Putamen (tissue), 1 donor: Measurements from ENCODE around the gene TFEB.
A peak's percentile ranks its signal among the peaks of the same experiment; 100 is the strongest.

Source experiments
- DNase-seq: peaks from one replicate; pipeline ENCODE4 v3.0.0-alpha.2; 2016; ENCODE audit warnings: low spot score

The TFEB gene

DNA sequence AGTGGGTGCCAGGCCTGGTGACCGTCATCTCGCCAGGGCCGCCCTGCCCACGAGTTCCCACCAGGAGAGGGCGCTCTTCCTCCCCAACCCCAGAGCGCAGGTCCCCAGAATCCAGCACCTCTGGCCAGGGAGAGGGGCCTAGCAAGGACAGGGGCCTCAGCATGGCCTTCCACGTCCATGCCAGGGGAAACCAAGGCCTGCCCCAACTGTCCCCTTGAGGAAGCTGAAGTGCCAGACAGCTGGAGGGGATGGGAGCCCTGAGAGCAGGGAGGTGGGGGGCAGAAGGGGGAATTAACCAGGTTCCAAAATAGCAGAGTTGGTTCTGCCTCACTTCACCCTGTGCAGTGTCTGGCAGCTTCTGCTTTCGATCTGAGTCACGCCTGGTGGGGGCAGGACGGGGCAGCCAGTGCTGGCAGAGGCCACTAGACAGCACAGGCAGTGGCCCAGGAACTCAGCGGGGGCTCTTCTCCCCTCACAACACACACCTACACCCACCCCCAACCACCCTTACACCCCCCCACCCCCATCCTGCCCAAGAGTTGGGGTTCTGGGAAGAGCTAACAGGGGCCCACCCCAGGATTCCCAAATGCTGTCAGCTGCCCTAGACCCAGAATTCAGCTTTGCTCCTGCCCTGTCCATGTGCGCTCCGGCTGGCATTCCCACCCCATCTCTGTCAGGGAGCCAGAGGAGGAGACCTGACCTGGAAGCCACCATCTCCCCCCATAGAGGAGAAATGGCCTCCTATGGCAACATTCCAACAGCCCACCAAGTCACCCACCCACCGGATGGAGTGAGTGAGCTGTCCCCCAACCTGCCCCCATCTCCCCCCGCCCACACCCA is 29.2 kb downstream of the TFEB start:
- peak; percentile 88 for DNase-seq

DNA sequence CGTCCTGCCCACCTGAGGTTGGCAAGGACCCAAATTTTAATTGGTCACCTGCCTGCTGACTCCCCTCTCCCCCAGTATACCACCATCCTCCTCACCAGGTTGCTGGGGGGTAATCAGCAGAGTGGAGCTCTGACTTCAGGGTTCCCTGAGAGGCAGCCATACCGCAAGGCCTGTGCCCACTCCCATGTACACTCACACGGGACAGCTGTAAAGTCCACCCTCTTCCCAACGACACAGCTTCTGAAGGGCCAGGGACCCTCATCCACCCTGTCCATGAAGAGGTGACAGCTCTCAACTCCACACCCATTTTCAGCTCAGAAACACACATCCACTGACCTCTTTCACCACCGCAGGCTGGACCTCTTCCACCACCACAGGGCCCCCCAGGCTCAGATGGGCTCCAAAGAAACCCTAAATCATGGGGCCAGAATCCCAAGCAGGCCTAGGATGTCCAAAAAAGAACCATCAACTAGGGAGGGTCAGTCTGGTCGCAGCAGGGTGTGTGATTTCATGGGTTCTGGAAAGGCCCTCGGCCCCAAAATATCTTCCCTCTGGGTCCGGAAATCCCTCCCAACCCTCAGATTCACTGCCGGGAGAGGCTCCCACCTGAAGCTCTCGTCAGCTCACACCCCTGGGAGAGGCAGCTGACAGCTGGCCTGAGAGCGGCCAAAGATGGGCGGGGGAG is 30.0 kb downstream of the TFEB start:
- no peak for DNase-seq

DNA sequence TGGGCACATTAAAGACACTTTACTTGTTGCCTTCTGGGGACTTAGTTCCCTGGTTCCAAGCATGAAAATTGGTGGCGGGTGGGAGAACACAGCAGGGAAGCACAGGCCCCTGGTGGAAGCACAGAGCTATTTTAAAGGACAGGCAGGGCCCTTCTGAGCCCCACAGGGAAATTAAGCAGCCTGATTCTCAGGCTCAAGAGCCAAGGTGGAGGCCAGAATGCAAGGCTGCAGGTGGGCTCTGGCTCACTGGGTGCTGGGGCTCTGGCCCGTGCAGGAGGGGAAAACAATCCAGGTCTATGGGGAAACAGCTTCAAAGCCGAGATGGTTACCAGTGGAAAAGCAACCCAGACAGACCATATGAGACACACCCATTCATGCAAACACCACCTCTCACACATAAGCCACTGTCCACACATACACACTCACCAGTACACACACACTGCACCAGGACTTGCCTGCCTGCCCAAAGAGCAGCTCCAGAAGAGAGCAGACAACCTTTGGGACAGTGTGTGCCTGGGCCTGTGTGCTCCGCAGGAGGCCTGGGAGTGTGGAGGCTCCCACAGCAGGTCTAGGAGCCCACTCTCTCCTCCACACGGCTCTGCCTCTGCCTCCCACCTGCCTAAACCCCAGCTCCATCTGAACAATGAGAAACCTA is 30.6 kb downstream of the TFEB start:
- no peak for DNase-seq

DNA sequence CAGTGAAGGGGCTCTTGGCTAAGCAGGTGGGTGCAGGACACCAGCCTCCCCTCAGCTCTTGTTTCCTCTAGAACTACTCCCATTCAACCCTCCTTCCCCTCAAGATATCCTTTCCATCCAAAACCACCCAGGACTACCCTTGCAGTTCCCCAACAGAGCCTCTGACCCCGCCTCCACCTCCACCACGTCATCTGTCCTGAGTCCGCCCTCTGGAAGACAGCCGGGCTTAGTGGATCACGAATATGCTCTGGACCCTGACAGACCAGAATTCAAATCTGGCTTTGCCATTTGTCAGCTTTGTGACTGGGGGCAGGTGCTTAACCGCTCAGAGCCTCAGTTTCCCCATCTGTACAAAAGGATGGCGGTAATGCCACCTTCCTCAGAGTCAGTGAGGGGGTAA is 31.4 kb downstream of the TFEB start:
- DNase-seq, result no peak

DNA sequence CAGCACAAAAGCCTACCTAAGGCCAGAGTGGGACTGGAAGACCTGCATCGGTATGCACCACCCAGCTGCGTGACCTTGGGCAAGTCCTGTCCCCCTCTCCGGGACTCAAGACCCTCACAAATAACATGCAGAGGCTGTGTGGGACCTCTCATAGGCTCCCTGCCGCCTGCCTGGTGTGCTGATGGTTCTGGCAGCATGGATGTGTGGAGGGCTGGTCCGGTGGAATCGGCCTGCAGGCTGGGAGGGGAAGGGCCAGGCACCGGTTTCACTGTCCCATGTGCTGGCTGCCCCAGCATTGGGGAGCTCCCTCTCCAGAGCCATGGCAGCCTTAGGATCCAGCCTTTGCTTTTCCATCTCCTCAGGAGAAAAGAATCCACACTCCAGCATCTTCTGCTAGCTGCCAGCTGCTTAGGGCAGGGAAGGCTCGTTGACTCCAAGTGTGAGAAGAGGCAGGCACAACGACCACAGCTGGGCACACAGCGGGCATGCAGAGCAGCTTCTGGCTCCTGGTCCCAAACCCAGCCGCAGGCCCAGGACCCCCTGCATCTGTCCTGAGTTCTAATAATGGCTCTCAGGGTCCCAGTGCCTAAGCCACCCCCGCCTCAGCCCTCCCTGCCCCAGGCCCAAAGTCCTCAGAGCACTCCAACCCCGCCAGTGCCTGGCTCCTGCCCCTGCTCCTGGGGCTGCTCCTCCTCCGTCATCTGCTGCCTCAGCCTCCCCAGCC is 32.5 kb downstream of the TFEB start:
- DNase-seq, result no peak

DNA sequence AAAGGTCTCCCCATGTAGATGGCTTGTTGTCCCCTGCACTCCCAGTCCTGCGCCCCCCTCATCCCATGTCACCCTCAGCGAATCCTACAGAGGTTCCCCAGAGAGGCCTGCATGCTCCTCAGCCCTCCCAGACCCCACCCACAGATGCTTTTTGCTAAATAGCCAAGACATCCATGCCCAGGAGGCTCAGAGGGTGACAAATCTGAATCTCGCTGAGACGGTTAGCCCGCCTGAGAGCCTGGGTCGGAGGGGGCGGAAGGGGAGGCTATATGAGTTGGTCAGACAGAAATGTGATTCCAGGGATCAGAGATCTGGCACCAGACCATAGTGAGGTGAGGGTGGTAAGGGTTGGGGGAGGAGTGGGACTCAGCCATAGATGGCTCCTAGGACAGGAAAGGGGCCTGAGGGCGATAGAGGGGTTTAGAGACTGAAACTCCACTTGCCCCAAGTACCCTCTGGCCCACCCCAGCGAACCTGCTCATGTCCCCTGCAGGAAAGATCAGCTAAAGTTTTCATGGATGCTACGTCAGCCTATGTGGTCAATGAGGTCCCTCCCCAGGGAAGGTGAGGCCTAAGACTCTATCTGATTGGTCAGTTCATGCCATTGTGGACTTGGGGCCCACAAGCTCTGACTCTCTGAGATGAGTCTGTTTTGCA is 33.2 kb downstream of the TFEB start:
- DNase-seq, result no peak

DNA sequence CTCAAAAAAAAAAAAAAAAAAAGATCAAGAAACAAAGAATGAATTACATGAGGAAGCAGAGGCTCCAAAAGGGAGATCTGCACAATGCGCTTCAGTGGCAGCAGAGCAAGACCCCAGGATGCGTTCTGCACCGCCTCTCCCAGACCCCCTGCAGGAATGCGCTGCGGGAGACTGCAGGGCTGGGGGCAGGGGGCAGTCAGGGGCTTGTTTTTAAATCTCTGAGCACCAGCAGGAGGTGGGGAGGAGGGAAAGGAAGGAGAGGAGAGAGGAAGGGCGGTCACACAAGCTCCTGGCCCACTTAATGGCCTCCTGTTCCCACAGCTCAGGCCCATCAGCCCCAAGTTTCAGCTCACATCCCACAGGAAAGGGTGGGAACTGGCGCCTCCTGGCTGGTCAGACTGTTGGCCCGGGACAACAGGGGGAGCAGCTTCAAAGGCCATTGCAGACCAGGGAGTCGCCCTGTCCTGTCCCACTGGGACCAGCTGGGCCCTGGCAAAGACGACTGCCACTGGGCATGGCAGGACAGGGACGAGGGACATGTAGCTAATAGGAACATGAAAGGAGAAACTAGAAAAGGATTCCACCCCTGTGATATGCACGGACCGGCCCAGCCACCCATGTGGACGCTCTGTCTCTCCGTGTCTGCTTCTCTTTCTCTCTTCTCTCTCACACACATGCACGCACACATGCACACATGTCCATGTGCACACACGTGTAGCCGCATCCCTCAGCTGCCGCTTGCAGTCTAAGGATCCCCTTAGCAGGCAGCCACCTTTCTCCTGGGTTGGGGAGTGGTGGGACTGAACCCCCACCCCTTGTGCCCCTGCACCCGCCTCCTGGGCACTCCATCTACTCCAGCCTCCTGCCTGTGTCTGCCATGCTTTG is 34.7 kb downstream of the TFEB start:
- no peak for DNase-seq

DNA sequence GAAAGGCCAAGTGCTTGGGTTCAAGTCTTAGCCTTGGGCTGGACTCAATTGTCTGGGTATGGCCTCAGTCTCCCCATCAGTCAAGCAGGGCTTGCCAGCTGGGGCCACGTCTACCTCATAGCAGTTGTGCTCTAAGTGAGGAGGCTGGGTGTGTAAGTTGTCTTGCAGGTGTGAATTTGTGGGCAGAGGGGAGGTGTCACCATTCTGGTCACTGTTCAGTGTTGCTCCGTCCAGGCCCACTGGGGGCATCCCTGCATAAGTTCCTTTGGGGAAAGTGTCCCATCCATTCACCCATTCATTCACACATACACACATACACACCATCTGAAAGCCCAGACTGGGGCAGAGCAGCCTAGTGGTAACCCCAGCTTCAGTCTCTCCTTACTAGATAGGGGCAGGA is 36.3 kb downstream of the TFEB start:
- no peak for DNase-seq

DNA sequence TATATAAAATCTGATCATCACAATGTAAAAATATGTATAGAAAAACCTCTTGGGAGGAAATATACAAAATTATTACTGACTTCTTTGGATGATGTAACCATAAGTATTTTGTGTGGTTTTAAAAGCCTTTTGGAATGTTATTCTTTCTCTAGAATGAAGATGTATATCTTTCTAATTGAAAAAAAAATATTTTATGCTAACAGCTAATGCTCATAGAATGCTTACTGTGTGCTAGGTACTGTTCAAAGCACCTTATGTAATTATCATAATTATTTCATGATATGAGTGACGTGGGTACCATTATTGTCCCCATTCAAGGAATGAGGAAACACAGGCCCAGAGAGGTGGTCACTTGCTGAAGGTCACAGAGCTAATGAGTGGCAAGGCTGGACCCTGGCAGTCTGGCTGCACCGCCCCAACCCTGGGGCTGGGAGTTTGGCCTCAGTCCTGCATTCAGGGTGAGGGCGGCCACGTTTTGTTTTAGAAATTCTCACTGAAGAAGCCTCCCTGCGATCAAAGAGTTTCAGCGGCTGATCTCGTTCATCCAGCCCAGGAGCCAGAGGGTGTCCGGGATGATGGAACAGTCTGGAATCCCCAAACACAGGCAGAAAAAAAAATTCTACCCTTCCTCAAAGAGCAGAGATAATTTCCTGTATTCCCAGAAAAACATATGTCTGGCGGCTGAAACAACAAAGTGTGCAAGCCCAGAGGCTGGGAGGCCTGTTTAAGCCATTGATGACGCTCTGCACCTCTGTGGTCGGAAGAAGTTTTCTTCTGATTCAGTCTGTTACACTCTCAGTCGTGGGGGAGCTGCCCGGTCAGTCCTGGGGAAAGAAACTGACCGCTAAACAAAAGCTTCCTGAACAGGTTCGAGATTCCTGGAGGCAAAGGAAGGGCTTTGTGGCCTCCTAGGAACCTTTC is 37.3 kb downstream of the TFEB start:
- no peak for DNase-seq

DNA sequence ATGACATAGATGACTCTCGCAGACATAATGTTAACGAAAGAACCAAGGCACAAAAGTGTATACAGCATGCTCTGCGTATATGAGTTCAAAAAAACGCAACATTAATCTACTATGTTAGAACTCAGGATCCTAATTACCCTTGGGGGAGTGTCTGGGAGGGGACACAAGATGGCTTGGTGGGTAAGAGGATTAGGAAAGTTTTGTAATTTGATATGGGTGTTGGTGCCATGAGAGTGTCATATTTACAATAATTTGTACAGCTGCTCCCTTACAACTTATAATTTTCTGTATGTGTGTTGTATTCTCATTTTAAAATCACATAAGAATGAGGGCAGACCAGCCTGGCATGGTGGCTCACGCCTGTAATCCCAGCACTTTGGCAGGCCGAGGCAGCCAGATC is 38.6 kb downstream of the TFEB start:
- no peak for DNase-seq

DNA sequence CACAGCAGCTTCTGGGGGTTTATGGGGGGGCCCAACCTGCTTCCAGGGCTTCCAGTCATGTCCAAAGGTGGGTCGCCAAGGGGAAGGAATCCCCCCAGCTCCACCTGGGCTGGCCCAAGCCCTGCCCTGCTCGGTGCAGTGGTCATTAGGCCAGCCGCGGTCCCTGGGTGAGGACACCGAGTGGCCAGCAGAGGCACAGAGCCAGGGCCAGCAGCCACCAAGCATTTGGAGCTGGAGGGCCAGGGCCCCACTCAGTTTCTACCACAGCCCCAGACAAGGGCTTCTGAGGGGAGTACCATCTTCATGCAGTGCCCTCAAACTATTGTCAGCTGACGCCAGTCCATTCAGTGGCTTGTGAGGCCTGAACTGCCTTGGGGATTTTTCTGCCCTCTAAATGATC is 39.6 kb downstream of the TFEB start:
- DNase-seq, result no peak

DNA sequence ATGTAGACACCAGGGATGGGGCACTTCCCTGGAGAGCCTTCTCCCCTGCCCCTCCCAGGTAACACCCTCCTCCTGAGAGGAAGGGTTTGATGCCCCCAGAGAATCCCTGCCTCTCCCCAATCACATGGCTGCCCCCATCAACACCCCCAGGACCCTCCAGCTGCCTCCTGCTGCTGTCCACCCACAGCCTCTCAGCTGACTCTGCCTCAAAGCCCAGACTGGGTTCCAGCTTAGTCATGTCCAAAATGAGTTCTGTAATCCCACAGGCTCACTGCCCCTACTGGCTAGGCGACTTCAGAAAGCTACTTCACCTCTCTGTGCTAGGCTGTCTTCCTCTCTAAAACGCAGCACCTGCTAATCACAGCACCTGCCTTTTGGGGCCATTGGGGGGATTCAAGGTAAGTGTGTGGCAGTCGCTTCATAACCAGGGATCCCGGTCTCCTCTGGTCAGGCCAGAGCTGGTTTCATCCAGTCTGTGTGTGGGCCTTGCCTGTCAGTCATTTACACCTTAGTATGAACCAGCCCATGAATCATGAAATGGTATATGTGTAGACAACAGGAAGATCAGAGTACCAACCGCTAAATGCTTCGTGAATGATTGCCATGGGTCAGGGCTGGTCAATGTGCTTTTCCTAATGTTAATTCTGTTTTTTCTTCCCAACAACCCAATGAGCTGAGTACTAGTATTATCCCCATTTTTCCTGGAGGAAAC is 40.4 kb downstream of the TFEB start:
- no peak for DNase-seq

DNA sequence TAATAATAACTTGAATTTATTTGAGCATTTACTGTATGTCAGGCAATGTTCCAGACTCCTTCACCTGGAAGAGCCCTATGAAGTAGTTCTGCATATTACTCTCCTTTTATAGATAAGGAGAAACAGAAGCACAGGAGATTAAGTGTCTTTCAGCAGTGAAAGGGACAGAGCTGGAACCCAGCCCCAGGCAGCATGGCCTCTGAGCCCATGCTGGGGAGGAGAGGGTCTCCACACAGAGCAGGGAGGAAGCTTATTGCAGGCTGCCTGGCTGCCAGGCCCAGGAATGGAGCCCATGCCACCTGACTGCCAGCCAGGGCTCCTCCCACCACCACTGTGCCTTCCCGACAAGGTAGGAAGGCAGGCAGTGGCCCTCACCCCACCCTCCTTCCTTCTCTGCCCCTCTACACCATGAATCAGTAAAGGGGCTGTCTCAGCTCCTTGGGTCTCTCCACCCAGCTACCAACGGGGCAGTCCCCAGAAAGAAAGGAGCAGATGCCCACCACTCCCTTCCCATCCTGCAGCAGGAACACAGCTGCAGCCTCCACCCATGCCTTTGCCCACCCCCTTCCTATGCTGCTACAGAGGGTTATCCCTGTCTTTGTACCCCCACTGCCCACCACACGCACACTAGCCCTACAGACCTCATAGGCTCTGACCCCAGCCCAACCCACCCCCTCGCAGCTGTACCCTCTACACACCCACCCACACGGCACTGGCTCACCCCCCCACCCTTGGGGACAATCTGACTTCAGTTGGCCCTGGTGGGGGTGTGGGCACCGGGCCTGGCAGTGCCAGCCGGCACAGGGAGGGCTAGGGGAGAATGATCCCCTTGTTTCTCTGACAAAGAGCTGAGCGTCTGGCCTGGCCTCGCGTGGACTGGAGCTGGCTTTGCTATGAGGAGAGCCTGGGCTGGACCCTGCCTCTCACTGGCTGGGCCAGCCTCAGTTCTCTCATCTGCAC is 41.8 kb downstream of the TFEB start:
- DNase-seq, result peak; percentile 97

DNA sequence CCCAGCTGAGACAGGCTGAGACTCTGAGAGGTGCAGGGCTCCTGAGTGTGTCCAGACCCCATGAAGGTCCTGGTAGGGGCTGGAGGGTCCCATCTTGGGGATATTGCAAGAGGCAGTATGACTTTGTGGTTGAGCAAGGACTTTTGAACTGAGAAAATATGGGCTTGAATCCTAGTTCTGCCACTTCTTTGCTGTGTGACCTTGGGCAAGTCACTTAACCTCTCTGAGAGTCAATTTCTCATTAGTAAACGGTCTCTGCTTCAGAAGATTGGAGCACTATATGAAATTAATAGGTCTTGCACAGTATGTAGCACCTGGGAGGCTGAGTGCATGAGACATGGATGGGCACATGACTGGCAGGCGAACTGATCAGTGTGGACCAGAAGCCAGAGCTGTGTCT is 42.7 kb downstream of the TFEB start:
- no peak for DNase-seq

DNA sequence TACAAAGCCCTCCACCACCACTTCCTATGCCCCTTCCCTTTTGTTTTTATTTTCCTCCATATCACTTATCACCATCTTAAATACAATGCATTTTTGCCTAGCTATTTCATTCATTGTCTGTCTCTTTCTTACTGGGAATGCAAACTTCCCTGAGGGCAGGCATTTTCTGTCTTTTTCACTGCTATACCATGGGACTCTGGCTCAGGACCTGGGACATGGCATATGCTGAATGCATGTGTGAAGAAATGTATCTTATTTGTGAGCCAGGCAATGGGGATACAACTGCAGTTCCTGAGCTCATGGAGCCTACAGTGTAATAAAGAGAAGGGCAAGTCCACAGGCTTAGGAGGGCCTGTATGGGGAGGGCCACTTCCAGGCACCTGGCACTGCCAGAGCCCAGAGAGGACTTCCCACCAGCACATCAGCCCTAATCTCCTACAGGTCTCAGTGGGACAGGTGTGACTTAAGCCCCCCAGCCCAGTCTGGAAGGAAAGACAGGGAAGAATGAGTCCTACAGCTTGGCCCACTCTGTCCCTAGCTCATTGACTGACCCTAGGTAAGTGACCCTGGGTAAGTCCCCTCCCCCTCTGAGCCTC is 43.2 kb downstream of the TFEB start:
- DNase-seq, result no peak

DNA sequence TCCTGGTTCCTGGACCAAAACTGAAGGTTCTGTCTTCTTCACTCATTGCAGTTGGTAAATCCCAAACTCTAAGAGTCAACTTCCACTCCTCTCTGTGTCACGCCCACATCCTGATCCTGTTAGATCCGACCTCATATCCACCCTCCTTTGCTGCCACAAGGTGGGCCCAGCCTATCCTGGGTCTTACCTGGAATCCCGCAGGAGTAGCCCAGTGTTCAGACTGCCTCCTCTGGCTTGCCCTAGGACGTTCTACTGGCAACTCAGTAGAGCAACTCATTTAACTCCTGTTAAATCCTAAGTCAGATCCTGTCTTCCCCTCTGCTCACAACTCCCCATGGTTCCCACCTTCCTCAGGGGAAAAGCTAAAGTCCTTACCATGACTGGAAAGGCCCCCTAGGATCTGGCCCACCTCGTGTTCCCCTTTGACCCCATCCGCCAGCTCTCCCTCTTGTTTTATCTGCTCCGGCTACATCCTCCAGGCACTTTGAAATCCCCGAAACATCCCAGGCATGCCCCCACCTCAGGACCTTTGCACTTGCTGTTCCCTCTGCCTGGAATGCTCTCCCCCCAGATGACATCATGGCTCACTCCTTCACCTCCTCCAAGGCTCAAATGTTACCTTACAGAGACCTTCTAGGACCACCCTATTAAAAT is 43.9 kb downstream of the TFEB start:
- DNase-seq, result no peak
